ENCODE results near the gene ZNF280B. TPM values are rescaled to one million over a fixed set of nuclear protein-coding genes. Genes with fewer than 3 reads are reported as not detected.

ZNF280B gene
- total RNA-seq, 1 experiment from 2014 or later, result 5.9 TPM

GRCh38 chr22:22554587-22555284, 46.2 kb upstream of the ZNF280B start:
- TF ChIP-seq CTCF (IDR thresholded peaks at IDR 0.05) (no peak), PREB (CRISPR knock-in tag; IDR thresholded peaks at IDR 0.05; ENCODE audit: borderline replicate concordance) (no peak), PRDM15 (CRISPR knock-in tag; IDR thresholded peaks at IDR 0.05) (no peak)
- TF ChIP-seq, protein P1, sequence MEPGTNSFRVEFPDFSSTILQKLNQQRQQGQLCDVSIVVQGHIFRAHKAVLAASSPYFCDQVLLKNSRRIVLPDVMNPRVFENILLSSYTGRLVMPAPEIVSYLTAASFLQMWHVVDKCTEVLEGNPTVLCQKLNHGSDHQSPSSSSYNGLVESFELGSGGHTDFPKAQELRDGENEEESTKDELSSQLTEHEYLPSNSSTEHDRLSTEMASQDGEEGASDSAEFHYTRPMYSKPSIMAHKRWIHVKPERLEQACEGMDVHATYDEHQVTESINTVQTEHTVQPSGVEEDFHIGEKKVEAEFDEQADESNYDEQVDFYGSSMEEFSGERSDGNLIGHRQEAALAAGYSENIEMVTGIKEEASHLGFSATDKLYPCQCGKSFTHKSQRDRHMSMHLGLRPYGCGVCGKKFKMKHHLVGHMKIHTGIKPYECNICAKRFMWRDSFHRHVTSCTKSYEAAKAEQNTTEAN (CRISPR knock-in tag; IDR thresholded peaks at IDR 0.05), result no peak
- TF ChIP-seq, protein P2, sequence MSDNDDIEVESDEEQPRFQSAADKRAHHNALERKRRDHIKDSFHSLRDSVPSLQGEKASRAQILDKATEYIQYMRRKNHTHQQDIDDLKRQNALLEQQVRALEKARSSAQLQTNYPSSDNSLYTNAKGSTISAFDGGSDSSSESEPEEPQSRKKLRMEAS (CRISPR knock-in tag; IDR thresholded peaks at IDR 0.05), result no peak
- TF ChIP-seq, protein P3, sequence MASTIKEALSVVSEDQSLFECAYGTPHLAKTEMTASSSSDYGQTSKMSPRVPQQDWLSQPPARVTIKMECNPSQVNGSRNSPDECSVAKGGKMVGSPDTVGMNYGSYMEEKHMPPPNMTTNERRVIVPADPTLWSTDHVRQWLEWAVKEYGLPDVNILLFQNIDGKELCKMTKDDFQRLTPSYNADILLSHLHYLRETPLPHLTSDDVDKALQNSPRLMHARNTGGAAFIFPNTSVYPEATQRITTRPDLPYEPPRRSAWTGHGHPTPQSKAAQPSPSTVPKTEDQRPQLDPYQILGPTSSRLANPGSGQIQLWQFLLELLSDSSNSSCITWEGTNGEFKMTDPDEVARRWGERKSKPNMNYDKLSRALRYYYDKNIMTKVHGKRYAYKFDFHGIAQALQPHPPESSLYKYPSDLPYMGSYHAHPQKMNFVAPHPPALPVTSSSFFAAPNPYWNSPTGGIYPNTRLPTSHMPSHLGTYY (CRISPR knock-in tag; IDR thresholded peaks at IDR 0.05), result no peak
- TF ChIP-seq, protein P4, sequence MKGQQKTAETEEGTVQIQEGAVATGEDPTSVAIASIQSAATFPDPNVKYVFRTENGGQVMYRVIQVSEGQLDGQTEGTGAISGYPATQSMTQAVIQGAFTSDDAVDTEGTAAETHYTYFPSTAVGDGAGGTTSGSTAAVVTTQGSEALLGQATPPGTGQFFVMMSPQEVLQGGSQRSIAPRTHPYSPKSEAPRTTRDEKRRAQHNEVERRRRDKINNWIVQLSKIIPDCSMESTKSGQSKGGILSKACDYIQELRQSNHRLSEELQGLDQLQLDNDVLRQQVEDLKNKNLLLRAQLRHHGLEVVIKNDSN (CRISPR knock-in tag; IDR thresholded peaks at IDR 0.05), result no peak
- TF ChIP-seq, protein P5, sequence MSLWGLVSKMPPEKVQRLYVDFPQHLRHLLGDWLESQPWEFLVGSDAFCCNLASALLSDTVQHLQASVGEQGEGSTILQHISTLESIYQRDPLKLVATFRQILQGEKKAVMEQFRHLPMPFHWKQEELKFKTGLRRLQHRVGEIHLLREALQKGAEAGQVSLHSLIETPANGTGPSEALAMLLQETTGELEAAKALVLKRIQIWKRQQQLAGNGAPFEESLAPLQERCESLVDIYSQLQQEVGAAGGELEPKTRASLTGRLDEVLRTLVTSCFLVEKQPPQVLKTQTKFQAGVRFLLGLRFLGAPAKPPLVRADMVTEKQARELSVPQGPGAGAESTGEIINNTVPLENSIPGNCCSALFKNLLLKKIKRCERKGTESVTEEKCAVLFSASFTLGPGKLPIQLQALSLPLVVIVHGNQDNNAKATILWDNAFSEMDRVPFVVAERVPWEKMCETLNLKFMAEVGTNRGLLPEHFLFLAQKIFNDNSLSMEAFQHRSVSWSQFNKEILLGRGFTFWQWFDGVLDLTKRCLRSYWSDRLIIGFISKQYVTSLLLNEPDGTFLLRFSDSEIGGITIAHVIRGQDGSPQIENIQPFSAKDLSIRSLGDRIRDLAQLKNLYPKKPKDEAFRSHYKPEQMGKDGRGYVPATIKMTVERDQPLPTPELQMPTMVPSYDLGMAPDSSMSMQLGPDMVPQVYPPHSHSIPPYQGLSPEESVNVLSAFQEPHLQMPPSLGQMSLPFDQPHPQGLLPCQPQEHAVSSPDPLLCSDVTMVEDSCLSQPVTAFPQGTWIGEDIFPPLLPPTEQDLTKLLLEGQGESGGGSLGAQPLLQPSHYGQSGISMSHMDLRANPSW (CRISPR knock-in tag; conservative IDR thresholded peaks at IDR 0.05; ENCODE audit: low read depth), result no peak
- TF ChIP-seq, protein P6, sequence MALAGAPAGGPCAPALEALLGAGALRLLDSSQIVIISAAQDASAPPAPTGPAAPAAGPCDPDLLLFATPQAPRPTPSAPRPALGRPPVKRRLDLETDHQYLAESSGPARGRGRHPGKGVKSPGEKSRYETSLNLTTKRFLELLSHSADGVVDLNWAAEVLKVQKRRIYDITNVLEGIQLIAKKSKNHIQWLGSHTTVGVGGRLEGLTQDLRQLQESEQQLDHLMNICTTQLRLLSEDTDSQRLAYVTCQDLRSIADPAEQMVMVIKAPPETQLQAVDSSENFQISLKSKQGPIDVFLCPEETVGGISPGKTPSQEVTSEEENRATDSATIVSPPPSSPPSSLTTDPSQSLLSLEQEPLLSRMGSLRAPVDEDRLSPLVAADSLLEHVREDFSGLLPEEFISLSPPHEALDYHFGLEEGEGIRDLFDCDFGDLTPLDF (CRISPR knock-in tag; IDR thresholded peaks at IDR 0.05), result no peak
- ChIA-PET POLR2A (no interaction called here), CTCF (interaction anchor here (0.6 to 1.5 kb wide), 3 partner anchors 22 to 132 kb away, joined by 3 to 5 read pairs (median 4); no protein-coding TSS in a partner anchor)
- Mint-ChIP-seq H3K4me3 (no peak overlapping the region), H3K9me3 (peaks cover 6% of the 10 kb centered on the region), H3K36me3 (peaks cover 4% of the 10 kb centered on the region), H3K27ac (no peak overlapping the region), H3K27me3 (ENCODE audit: low read depth) (peaks cover 82% of the 10 kb centered on the region), H3K4me1 (no peaks in the 10 kb centered on the region)
- no peak for ATAC-seq
- no peak for DNase-seq (ENCODE audit: low spot score)

Measured in WTC11 (cell line).